AG09319 (cell line): ENCODE measurements around the gene CYP26A1.
"Not testable (repeated sequence)": the region's sequence is repeated elsewhere in the genome, so short reads cannot be mapped to it uniquely, and the experiment has no call there.

ENCODE experiments used
- DNase-seq: peaks from one replicate; pipeline ENCODE4 v3.0.0-alpha.2; 2010; ENCODE audit warnings: low read depth; ENCODE audit errors: extremely low read depth
- TF ChIP-seq, protein P1 (sequence below): IDR thresholded peaks from 2 replicates; pipeline ENCODE4 v1.5.1; 2011; ENCODE audit warnings: low read depth, mild to moderate bottlenecking, inconsistent platforms, low read length, moderate library complexity

The CYP26A1 gene

DNA sequence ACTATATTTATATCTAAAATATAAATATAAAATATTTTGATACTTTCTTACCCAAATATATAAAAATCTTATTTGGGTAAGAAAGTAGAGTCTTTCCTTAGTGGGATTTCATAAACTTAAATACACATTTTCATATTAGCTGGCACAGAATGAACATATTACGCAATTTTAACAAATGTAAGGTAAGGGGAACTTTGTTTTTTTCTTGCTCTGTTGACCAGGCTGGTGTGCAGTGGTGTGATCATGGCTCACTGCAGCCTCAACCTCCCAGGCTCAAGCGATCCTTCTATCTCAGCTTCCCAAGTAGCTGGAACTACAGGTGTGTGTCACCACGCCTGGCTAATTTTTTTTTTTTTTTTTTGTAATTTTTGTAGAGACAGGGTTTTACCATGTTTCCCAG lies 18.3 kb downstream of the CYP26A1 start:
- TF ChIP-seq, protein P1, sequence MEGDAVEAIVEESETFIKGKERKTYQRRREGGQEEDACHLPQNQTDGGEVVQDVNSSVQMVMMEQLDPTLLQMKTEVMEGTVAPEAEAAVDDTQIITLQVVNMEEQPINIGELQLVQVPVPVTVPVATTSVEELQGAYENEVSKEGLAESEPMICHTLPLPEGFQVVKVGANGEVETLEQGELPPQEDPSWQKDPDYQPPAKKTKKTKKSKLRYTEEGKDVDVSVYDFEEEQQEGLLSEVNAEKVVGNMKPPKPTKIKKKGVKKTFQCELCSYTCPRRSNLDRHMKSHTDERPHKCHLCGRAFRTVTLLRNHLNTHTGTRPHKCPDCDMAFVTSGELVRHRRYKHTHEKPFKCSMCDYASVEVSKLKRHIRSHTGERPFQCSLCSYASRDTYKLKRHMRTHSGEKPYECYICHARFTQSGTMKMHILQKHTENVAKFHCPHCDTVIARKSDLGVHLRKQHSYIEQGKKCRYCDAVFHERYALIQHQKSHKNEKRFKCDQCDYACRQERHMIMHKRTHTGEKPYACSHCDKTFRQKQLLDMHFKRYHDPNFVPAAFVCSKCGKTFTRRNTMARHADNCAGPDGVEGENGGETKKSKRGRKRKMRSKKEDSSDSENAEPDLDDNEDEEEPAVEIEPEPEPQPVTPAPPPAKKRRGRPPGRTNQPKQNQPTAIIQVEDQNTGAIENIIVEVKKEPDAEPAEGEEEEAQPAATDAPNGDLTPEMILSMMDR = no peak
- no peak for DNase-seq

DNA sequence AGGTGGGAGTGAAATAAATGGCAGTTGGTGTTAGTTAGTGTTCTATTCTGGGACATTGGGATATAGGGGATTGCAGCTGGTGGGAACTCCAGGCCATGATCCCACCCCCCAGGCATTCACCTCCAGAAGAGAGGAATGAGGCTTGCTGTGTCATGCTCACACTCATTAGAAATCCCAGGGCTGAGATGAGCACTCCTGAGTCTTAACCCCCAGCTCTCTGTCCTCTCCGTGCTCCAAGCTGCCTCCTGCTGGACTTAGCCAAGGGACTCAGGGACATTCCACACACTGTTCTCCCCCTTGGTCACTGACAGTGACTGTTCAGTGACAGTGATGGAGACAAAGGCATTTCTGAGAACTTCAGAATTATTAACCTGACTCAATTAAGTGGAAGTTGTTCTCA lies 21.5 kb downstream of the CYP26A1 start:
- no peak for DNase-seq
- TF ChIP-seq, protein P1 = no peak

DNA sequence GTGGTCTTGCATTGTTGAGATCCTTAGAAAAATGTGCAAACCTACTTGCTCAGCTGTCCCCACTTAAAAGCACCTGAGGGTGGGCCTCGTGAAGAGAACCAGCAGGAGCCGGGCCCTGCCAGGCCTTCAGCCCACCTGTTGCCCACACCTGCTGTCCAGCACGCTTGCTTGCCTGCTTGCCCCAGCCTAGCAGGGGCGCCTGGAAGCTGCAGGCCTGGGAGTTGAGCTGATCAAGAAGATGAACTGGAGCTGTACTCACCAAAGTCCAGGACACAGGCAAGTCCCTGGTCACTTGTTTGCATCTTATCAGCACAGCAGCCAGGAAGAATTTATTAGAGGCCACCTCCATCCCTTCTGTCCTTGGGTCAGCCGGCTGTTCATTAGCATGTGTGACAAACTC lies 23.2 kb downstream of the CYP26A1 start:
- TF ChIP-seq, protein P1 = no peak
- DNase-seq = no peak

DNA sequence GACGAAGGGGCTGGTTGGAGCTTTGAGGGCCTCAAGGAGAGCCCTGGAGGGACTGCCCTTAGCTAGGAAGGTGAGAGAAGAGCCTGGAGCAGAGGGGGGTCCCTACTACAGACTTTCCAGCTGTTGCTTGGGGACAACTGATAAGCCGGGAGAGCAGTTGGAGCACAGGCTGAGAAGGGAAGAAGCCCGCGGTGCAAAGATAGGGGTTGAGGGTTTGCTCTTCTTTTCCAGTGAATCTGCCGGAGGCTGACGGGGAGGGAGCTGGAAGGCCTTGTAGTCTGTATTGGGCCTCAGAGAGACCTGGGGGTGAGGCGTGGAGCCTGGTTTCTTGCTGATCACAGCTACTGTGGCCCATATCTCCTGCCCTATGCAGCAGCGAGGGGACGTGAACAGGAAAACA lies 23.7 kb downstream of the CYP26A1 start:
- no peak for DNase-seq
- TF ChIP-seq, protein P1 = no peak

DNA sequence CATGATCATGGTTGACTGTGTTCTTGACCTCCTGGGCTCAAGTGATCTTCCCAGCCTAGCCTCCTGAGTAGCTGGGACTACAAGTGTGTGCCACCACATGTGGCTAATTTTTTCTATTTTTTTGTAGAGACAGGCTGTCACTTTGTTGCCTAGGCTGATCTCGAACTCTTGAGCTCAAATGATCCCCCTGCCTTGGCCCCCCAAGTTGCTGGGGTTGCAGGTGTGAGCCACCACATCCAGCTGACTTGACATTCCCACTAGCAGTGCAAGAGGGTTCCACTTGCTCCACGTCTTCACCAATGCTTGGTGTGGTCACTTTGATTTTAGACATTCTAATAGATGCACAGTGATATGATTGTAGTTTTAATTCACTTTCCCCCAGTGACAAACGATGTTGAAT lies 25.1 kb downstream of the CYP26A1 start:
- no peak for DNase-seq
- TF ChIP-seq, protein P1 = no peak

DNA sequence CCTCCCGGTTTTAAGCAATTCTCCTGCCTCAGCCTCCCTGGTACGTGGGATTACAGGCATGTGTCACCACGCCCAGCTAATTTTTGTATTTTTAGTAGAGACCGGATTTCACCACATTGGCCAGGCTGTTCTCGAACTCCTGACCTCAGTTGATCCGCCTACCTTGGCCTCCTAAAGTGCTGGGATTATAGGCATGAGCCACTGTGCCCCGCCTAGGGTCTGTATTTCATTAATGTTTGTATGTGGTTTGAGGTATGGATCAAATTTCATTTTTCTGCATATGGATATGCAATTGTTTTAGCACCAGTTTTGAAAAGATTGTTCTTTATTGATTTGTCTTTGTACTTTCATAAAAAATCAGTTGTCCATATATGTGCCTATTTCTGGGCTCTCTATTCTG lies 26.0 kb downstream of the CYP26A1 start:
- TF ChIP-seq, protein P1 = no peak
- DNase-seq = no peak

DNA sequence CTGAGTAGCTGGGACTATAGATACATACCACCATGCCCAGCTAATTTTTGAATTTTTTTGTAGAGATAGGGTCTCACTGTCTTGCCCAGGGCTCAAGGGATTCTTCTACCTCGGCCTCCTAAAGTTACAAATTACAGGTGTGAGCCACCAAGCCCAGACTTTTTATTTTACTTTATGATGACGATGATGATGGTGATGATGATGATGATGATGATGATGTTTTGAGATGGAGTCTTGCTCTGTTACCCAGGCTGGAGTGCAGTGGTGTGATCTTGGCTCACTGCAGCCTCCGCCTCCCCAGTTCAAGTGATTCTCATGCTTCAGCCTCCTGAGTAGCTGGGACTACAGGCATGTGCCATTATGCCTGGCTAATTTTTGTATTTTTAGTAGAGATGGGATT lies 27.5 kb downstream of the CYP26A1 start:
- not testable (repeated sequence) for DNase-seq

DNA sequence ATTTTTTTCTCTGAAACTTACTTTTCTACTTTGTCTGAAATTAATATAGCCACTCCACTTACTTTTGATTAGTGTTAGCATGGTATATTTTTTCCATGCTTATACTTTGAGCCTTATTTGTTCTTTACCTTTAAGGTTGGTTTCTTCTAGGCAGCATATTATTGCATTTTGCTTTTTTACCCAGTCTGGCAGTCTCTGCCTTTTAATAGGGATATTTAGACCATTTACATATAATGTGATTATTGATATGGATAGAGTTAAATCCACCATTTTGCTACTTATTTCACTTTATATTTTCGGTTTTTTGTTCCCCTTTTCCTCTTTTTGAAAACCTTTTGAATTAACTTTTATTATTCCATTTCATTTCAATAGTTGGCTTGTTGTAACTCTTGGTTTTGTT lies 30.3 kb downstream of the CYP26A1 start:
- DNase-seq = no peak

More for the DNA sequence above, 30.3 kb downstream of the CYP26A1 start:
- TF ChIP-seq, protein P1 = no peak
